ENCODE measurements around the gene ARHGAP40. TPM values are rescaled to one million over a fixed set of nuclear protein-coding genes. Genes with fewer than 3 reads are reported as not detected.

The ARHGAP40 gene
- polyA plus RNA-seq, 1 experiment: not detected

- TF ChIP-seq CTCF (IDR thresholded peaks at IDR 0.05; ENCODE audit: low read depth, low read length): no peak
- ChIA-PET CTCF (interaction anchor here (0.6 kb wide), 1 partner anchor 368 kb away, joined by 4 read pairs; no protein-coding TSS in a partner anchor), POLR2A (no interaction called here)
- Histone ChIP-seq H3K4me3 (ENCODE audit: low read depth, low read length) (no peak overlapping the region), H3K9me3 (ENCODE audit: control insufficient read depth, insufficient read depth, low read length) (no peaks in the 10 kb centered on the region), H3K27ac (ENCODE audit: low read depth, low read length) (no peak overlapping the region), H3K27me3 (ENCODE audit: control insufficient read depth, insufficient read depth, low read length) (peaks cover 8% of the 10 kb centered on the region)
- no peak for DNase-seq (ENCODE audit: low read depth, low spot score)
These were observed 63.5 kb downstream of the ARHGAP40 start for GRCh38 chr20:38665094-38665493.

DNA sequence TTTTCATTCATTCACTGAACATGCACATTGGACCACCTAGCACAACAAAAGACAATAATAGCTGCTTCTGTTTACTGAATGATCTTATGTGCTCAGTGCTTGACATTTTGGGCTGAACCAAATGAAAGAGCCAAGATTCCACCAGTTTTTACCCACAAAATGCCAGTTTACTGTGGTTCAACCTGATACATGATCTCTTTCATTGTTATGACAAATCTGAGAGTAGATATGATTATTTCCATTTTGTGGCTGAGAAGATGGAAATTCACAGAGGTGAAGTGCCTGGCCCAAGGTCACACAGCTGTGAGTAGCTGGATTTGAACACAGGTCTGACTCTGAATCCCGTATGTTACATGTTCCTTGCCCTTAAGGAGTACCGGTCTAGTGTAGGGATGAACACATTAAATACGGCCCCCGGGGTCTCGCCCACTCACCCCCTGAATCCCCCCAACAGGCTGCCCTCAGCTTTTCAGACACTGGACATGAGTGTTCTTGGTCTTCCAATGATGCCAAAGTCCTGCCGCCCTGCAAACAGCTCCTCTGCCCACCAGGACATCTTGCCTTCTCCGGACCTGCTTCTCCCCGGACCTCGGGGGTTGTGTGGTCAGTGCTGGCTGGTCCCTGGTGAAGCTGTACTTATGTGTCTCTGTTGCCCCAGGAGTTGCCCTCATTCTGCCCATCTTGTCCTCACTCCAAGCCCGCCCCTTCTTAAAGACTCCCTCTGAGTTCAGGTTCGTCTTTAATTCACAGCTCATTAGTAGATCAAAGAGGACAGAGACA lies 64.1 kb downstream of the ARHGAP40 start:
- peaks cover 8% of the 10 kb centered on the region for H3K27me3 ChIP-seq (ENCODE audit: control insufficient read depth, insufficient read depth, low read length)
- H3K27ac ChIP-seq (ENCODE audit: low read depth, low read length): no peak overlapping the region
- ChIA-PET CTCF (interaction anchor here (0.6 kb wide), 1 partner anchor 367 kb away, joined by 4 read pairs; no protein-coding TSS in a partner anchor), POLR2A (no interaction called here)
- H3K4me3 ChIP-seq (ENCODE audit: low read depth, low read length): no peak overlapping the region
- DNase-seq (ENCODE audit: low read depth, low spot score): no peak
- no peak for TF ChIP-seq CTCF (IDR thresholded peaks at IDR 0.05; ENCODE audit: low read depth, low read length)
- no peaks in the 10 kb centered on the region for H3K9me3 ChIP-seq (ENCODE audit: control insufficient read depth, insufficient read depth, low read length)

DNA sequence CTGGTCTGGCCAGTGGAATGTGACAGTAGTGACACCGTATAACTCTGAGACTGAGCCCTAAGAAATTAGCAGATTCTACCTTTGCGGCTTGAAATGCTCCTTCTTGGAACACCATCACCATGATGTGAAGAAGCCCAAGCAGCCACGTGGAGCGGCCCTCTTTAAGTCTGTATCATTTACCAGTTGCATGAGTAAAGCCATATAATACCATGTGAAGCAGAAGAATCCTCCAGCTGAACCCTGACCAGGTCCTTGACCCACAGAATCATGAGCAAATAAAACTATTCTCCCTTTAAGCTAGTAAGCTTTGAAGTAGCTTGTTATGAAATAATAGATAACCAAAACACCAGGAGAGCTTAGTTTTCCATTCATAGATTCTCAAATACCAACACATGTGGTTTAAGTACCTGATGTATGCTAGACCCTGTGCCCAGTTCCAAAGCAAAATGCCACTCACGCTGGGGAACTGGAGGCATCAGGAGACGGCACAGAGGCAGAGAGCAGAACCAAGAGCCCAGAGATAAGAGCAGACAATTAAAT lies 65.9 kb downstream of the ARHGAP40 start:
- no peak for TF ChIP-seq CTCF (IDR thresholded peaks at IDR 0.05; ENCODE audit: low read depth, low read length)
- CTCF ChIA-PET: interaction anchor here (1.1 kb wide), 1 partner anchor 20 kb away, joined by 3 read pairs; no protein-coding TSS in a partner anchor
- Histone ChIP-seq H3K4me3 (ENCODE audit: low read depth, low read length) (no peak overlapping the region), H3K27ac (ENCODE audit: low read depth, low read length) (no peak overlapping the region), H3K9me3 (ENCODE audit: control insufficient read depth, insufficient read depth, low read length) (no peaks in the 10 kb centered on the region), H3K27me3 (ENCODE audit: control insufficient read depth, insufficient read depth, low read length) (peaks cover 11% of the 10 kb centered on the region)
- no peak for DNase-seq (ENCODE audit: low read depth, low spot score)
- POLR2A ChIA-PET: no interaction called here

GRCh38 chr20:38669688-38670087 lies 68.1 kb downstream of the ARHGAP40 start:
- H3K27ac ChIP-seq (ENCODE audit: low read depth, low read length): no peak overlapping the region
- no peak overlapping the region for H3K4me3 ChIP-seq (ENCODE audit: low read depth, low read length)
- POLR2A ChIA-PET: no interaction called here
- no peak for TF ChIP-seq CTCF (IDR thresholded peaks at IDR 0.05; ENCODE audit: low read depth, low read length)
- CTCF ChIA-PET: no interaction called here
- DNase-seq (ENCODE audit: low read depth, low spot score): no peak
- peaks cover 2% of the 10 kb centered on the region; the same call in 1 of the 2 replicates for H3K9me3 ChIP-seq (ENCODE audit: control insufficient read depth, insufficient read depth, low read length)
- peaks cover 8% of the 10 kb centered on the region for H3K27me3 ChIP-seq (ENCODE audit: control insufficient read depth, insufficient read depth, low read length)

DNA sequence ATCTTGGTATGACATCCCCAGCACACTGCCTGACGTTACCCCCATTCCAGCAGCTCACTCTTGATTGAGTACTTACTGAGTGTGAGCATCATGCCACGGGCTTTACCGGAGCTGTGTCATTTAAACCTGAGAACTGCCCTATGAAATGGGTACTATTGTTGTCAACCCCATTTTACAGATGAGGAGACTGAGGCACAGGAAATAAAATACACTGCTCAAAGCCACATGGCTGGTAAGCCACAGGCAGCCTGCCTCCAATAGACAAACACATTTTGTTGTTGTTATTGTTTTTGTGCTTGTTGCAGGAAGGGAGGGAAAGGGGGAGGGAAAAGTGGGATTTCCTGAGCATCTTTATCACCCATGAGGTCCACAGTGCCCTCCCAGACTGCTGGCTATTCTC lies 69.2 kb downstream of the ARHGAP40 start:
- Histone ChIP-seq H3K27me3 (ENCODE audit: control insufficient read depth, insufficient read depth, low read length) (peaks cover 6% of the 10 kb centered on the region), H3K4me3 (ENCODE audit: low read depth, low read length) (no peak overlapping the region), H3K9me3 (ENCODE audit: control insufficient read depth, insufficient read depth, low read length) (peaks cover 3% of the 10 kb centered on the region; the same call in 1 of the 2 replicates), H3K27ac (ENCODE audit: low read depth, low read length) (no peak overlapping the region)
- CTCF ChIA-PET: no interaction called here
- POLR2A ChIA-PET: no interaction called here
- no peak for TF ChIP-seq CTCF (IDR thresholded peaks at IDR 0.05; ENCODE audit: low read depth, low read length)
- DNase-seq (ENCODE audit: low read depth, low spot score): no peak

Data from AG04450 (cell line).